Measurements from ENCODE around the gene CCNB3.
A peak's percentile ranks its signal among the peaks of the same experiment; 100 is the strongest.

CCNB3 gene

GRCh38 chrX:50204364-50204899, at the start of gene CCNB3:
TSS of gene CCNB3 (plus strand) at chrX:50204765. CDS start at chrX:50285164, 80,399 bp downstream.
- DNase-seq (ENCODE audit: low spot score in 2 of 2): peak; percentile 70 to 87
- Histone ChIP-seq H3K4me3 (peak within 1 kb of the TSS; percentile 24), H3K27me3 (ENCODE audit: low read depth) (0 out of 2 replicates have a peak, but pooled peaks cover 3% of the 10 kb centered on the region), H3K9me3 (no peaks in the 10 kb centered on the region), H3K36me3 (replicated peaks) (no peaks in the 10 kb centered on the region), H3K4me1 (no peaks in the 10 kb centered on the region)
- in situ Hi-C loops (cut with MboI; ENCODE audit: low sequenced_read_pairs): no loop called here

- in situ Hi-C loops (cut with MboI; ENCODE audit: low sequenced_read_pairs): no loop called here
- no peak overlapping the region for H3K4me3 ChIP-seq
- no peaks in the 10 kb centered on the region for H3K36me3 ChIP-seq (replicated peaks)
- no peaks in the 10 kb centered on the region for H3K4me1 ChIP-seq
- H3K9me3 ChIP-seq: no peaks in the 10 kb centered on the region; the same call in 1 of the 2 replicates
- DNase-seq (ENCODE audit: low spot score in 2 of 2): no peak
- no peaks in the 10 kb centered on the region for H3K27me3 ChIP-seq (ENCODE audit: low read depth)
Observed at GRCh38 chrX:50157545-50158135, 46.9 kb upstream of the CCNB3 start.

DNA sequence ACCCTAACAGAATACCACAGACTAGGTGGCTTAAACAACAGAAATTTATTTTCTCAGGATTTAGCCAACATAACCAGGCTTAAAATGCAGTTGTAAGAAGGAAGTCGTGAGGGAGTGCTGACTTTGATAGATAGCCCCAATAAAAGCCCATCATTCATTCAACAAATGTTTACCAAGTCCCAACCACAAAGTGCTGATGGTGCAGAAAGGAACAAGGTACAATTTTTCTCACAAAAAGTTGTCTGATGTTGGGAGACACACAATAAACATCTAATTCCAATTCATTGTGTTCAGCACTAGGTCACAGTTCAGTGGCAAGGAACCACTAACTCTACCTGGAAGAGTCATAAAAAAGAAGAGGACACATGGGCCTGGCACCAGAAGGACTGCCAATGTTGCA, 46.0 kb upstream of the CCNB3 start:
- no peaks in the 10 kb centered on the region for H3K27me3 ChIP-seq (ENCODE audit: low read depth)
- in situ Hi-C loops (cut with MboI; ENCODE audit: low sequenced_read_pairs): no loop called here
- H3K4me3 ChIP-seq: no peak overlapping the region
- no peaks in the 10 kb centered on the region for H3K4me1 ChIP-seq
- H3K9me3 ChIP-seq: no peaks in the 10 kb centered on the region; the same call in 1 of the 2 replicates
- DNase-seq (ENCODE audit: low spot score in 2 of 2): no peak
- no peaks in the 10 kb centered on the region for H3K36me3 ChIP-seq (replicated peaks)

GRCh38 chrX:50161127-50161526, 43.4 kb upstream of the CCNB3 start:
- Histone ChIP-seq H3K27me3 (ENCODE audit: low read depth) (no peaks in the 10 kb centered on the region), H3K4me1 (no peaks in the 10 kb centered on the region), H3K4me3 (no peak overlapping the region), H3K9me3 (no peaks in the 10 kb centered on the region), H3K36me3 (replicated peaks) (no peaks in the 10 kb centered on the region)
- in situ Hi-C loops (cut with MboI; ENCODE audit: low sequenced_read_pairs): no loop called here
- DNase-seq (ENCODE audit: low spot score in 2 of 2): no peak

- H3K36me3 ChIP-seq (replicated peaks): no peaks in the 10 kb centered on the region
- DNase-seq (ENCODE audit: low spot score in 2 of 2): no peak
- no peak overlapping the region for H3K4me3 ChIP-seq
- H3K9me3 ChIP-seq: no peaks in the 10 kb centered on the region
- peaks cover 4% of the 10 kb centered on the region for H3K4me1 ChIP-seq
- H3K27me3 ChIP-seq (ENCODE audit: low read depth): no peaks in the 10 kb centered on the region
- in situ Hi-C loops (cut with MboI; ENCODE audit: low sequenced_read_pairs): no loop called here
Observed at GRCh38 chrX:50165727-50166126, 38.8 kb upstream of the CCNB3 start.

DNA sequence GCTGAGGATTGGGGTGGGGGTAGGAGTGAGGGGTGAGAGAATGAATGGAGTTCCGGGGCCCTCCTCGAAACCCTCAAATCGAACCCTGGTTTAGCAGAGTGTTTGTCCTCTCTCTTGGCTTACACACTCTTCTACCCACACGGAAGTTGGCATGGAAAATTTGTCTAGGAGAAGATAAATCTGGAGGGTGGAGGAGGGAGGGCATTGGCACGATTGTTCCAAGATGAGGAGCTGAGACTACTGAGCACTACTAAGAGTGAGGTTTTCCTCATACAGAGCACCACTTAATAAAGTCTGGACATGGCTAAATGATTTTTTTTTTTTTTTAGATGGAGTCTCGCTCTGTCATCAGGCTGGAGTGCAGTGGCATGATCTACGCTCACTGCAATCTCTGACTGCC, 37.2 kb upstream of the CCNB3 start:
- H3K4me3 ChIP-seq: no peak overlapping the region
- in situ Hi-C loops (cut with MboI; ENCODE audit: low sequenced_read_pairs): no loop called here
- DNase-seq (ENCODE audit: low spot score in 2 of 2): no peak
- no peaks in the 10 kb centered on the region for H3K27me3 ChIP-seq (ENCODE audit: low read depth)
- H3K4me1 ChIP-seq: peaks cover 4% of the 10 kb centered on the region
- no peaks in the 10 kb centered on the region for H3K9me3 ChIP-seq
- no peaks in the 10 kb centered on the region for H3K36me3 ChIP-seq (replicated peaks)

- Histone ChIP-seq H3K9me3 (no peaks in the 10 kb centered on the region), H3K4me3 (no peak overlapping the region), H3K4me1 (peaks cover 4% of the 10 kb centered on the region), H3K36me3 (replicated peaks) (no peaks in the 10 kb centered on the region), H3K27me3 (ENCODE audit: low read depth) (no peaks in the 10 kb centered on the region)
- in situ Hi-C loops (cut with MboI; ENCODE audit: low sequenced_read_pairs): no loop called here
- DNase-seq (ENCODE audit: low spot score in 2 of 2): no peak
Observed at GRCh38 chrX:50168241-50168687, 36.3 kb upstream of the CCNB3 start.

DNA sequence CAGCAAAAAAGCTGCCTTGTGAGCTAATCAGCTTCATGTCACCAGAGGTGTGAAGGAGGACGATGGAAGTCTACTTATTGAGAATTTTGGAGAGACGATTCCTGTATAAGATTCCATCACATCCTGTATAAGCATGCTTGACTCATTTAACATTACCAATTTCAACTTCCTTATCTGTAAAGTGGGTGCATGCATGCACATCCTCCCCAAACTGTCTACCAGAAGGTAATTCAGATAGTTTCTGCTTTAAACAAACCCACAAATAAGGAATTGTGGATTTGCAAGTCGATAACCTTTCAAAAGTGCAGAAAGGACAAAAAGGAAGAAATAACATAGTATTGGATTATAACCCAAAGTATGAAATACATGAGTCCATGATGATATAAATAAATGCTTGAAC, 34.8 kb upstream of the CCNB3 start:
- no peak overlapping the region for H3K4me3 ChIP-seq
- H3K4me1 ChIP-seq: peaks cover 4% of the 10 kb centered on the region
- no peaks in the 10 kb centered on the region for H3K36me3 ChIP-seq (replicated peaks)
- no peaks in the 10 kb centered on the region for H3K9me3 ChIP-seq
- in situ Hi-C loops (cut with MboI; ENCODE audit: low sequenced_read_pairs): no loop called here
- no peaks in the 10 kb centered on the region for H3K27me3 ChIP-seq (ENCODE audit: low read depth)
- no peak for DNase-seq (ENCODE audit: low spot score in 2 of 2)

GRCh38 chrX:50180073-50180940, 24.3 kb upstream of the CCNB3 start:
- DNase-seq (ENCODE audit: low spot score in 2 of 2): peak in 1 of 2 experiments; percentile 24
- Histone ChIP-seq H3K36me3 (replicated peaks) (no peaks in the 10 kb centered on the region), H3K27me3 (ENCODE audit: low read depth) (no peaks in the 10 kb centered on the region), H3K4me3 (no peak overlapping the region), H3K4me1 (no peaks in the 10 kb centered on the region), H3K9me3 (no peaks in the 10 kb centered on the region)
- in situ Hi-C loops (cut with MboI; ENCODE audit: low sequenced_read_pairs): no loop called here

GRCh38 chrX:50183891-50184290, 20.7 kb upstream of the CCNB3 start:
- no peak for DNase-seq (ENCODE audit: low spot score in 2 of 2)
- H3K4me3 ChIP-seq: no peak overlapping the region
- no peaks in the 10 kb centered on the region for H3K9me3 ChIP-seq
- in situ Hi-C loops (cut with MboI; ENCODE audit: low sequenced_read_pairs): no loop called here
- H3K27me3 ChIP-seq (ENCODE audit: low read depth): no peaks in the 10 kb centered on the region; the same call in 1 of the 2 replicates
- H3K4me1 ChIP-seq: no peaks in the 10 kb centered on the region
- H3K36me3 ChIP-seq (replicated peaks): no peaks in the 10 kb centered on the region

DNA sequence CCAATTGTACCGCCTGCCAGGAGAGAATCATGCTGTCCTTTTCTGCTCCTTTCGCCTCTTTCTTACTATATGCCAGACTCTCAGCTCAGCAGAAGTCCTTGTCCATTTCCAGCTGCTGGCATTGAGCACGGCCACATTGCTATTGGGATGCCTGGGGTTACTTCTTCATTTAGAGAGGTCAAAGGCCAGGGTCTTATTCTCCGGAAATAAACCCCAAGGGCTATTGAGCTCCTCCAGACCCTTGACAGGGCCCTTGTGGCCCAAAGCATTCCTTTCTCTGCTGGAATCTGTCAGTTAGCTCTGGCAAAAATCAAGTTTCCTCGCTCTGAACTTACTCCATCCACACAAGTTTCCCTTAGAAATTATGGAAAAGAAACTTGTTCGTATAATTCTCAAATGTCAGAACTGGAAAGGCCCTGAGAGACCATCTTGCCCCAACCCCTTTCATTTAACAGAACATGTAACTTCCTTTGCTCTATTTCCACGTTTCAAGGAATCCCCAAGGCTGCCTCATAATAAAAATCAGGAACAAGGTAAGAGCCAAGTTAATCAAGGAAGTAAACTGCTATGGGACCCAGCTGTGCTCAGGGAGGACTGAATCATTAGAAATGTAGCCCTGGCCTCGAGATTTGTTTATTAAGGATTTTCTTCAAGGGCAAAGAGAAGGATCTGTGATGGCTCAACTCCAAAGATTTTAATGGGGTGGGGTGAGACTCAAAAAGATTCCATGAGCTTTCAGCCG, 15.5 kb upstream of the CCNB3 start:
- H3K4me3 ChIP-seq: no peak overlapping the region
- H3K9me3 ChIP-seq: no peaks in the 10 kb centered on the region
- no peaks in the 10 kb centered on the region; the same call in 1 of the 2 replicates for H3K27me3 ChIP-seq (ENCODE audit: low read depth)
- no peaks in the 10 kb centered on the region for H3K36me3 ChIP-seq (replicated peaks)
- in situ Hi-C loops (cut with MboI; ENCODE audit: low sequenced_read_pairs): no loop called here
- no peaks in the 10 kb centered on the region for H3K4me1 ChIP-seq
- no peak for DNase-seq (ENCODE audit: low spot score in 2 of 2)

GRCh38 chrX:50198348-50198747, 6.2 kb upstream of the CCNB3 start:
- in situ Hi-C loops (cut with MboI; ENCODE audit: low sequenced_read_pairs): no loop called here
- H3K36me3 ChIP-seq (replicated peaks): no peaks in the 10 kb centered on the region
- no peak for DNase-seq (ENCODE audit: low spot score in 2 of 2)
- no peak overlapping the region for H3K4me3 ChIP-seq
- no peaks in the 10 kb centered on the region for H3K9me3 ChIP-seq
- peaks cover 4% of the 10 kb centered on the region; the same call in 1 of the 2 replicates for H3K27me3 ChIP-seq (ENCODE audit: low read depth)
- H3K4me1 ChIP-seq: no peaks in the 10 kb centered on the region

- no peak within 1 kb of the TSS for H3K4me3 ChIP-seq
- H3K4me1 ChIP-seq: no peaks in the 10 kb centered on the region
- no peak for DNase-seq (ENCODE audit: low spot score in 2 of 2)
- H3K9me3 ChIP-seq: no peaks in the 10 kb centered on the region
- H3K27me3 ChIP-seq (ENCODE audit: low read depth): peaks cover 4% of the 10 kb centered on the region; the same call in 1 of the 2 replicates
- no peaks in the 10 kb centered on the region for H3K36me3 ChIP-seq (replicated peaks)
- in situ Hi-C loops (cut with MboI; ENCODE audit: low sequenced_read_pairs): no loop called here
Observed at GRCh38 chrX:50200907-50201306, 3.7 kb upstream of the CCNB3 start, which contains the start of gene AKAP4. TSS of gene AKAP4 (minus strand) at chrX:50201007. CDS start at chrX:50200889, 118 bp downstream.

Measured in HAP-1 (cell line).